H1 (cell line): Measurements from ENCODE around the gene FADS2. TPM values are rescaled to one million over a fixed set of nuclear protein-coding genes. Genes with fewer than 3 reads are reported as not detected.

Experiments
- CTCF ChIA-PET: fragments of 300-600 bp; sonication (Branson Sonifier 250); formaldehyde crosslinking; loops from one replicate; lab custom pipeline; 2021; ENCODE audit not compliant: partially characterized antibody; lab: Charles Lee
- POLR2A ChIA-PET: fragments of 300-600 bp; sonication (Branson Sonifier 250); formaldehyde crosslinking; loops from one replicate; lab custom pipeline; 2021; ENCODE audit warnings: inconsistent platforms; ENCODE audit not compliant: partially characterized antibody; lab: Charles Lee
- DNase-seq, 2 experiments: peaks; one replicate each; pipeline versions ENCODE4 v3.0.0 to v3.0.0-alpha.2; 2010 to 2022; ENCODE audit warnings: low spot score in 2 of 2, low read depth in 1 of 2, mixed read lengths in 1 of 2
- FAIRE-seq: peaks from 2 replicates; lab custom pipeline; 2011; peaks lifted over from hg19 to GRCh38; lab: Jason Lieb, UNC
- H2AFZ ChIP-seq: 2 replicates; pipeline ENCODE4 v1.8.1; 2012; ENCODE audit warnings: low read length, inconsistent platforms
- H2AK5ac ChIP-seq: 2 replicates; pipeline ENCODE4 v1.6.1; 2013; ENCODE audit warnings: low read depth, low read length
- H2BK120ac ChIP-seq: replicated peaks from 2 replicates; pipeline ENCODE3; 2013; ENCODE audit warnings: low read depth, low read length, inconsistent platforms
- H2BK12ac ChIP-seq: 2 replicates; pipeline ENCODE4 v1.6.1; 2013; ENCODE audit warnings: low read depth, low read length
- H2BK15ac ChIP-seq: 2 replicates; pipeline ENCODE4 v1.6.1; 2013; ENCODE audit warnings: low read length
- H2BK20ac ChIP-seq: 2 replicates; pipeline ENCODE4 v1.6.1; 2013; ENCODE audit warnings: low read length
- H2BK5ac ChIP-seq: 2 replicates; pipeline ENCODE4 v1.6.1; 2013; ENCODE audit warnings: low read depth, low read length
- H3K14ac ChIP-seq: 2 replicates; pipeline ENCODE4 v1.6.1; 2013; ENCODE audit warnings: inconsistent platforms; ENCODE audit not compliant: insufficient read length
- H3K18ac ChIP-seq: 2 replicates; pipeline ENCODE4 v1.6.1; 2013; ENCODE audit warnings: low read length; ENCODE audit errors: extremely low read depth
- H3K23ac ChIP-seq: 2 replicates; pipeline ENCODE4 v1.6.1; 2013; ENCODE audit warnings: inconsistent platforms; ENCODE audit not compliant: insufficient read length
- H3K23me2 ChIP-seq: 2 replicates; pipeline ENCODE4 v1.6.1; 2013; ENCODE audit warnings: low read depth, low read length
- H3K27ac ChIP-seq: 2 replicates; pipeline ENCODE4 v1.6.1; 2011; ENCODE audit warnings: low read depth, low read length, inconsistent platforms
- H3K27me3 ChIP-seq, 4 experiments: replicated peaks in 1 of 4; 1 replicate in 1 of 4; 2 replicates in 3 of 4; pipeline versions ENCODE4 v1.6.1 to v1.8.1; 2011 to 2013; ENCODE audit warnings: low read length in 3 of 4, mild to moderate bottlenecking in 3 of 4, inconsistent platforms in 2 of 4, mixed read lengths in 2 of 4, moderate library complexity in 1 of 4; ENCODE audit not compliant: control insufficient read depth in 3 of 4, insufficient read depth in 3 of 4; ENCODE audit errors: extremely low read depth in 1 of 4
- H3K36me3 ChIP-seq, 4 experiments: 2 replicates each; pipeline versions ENCODE4 v1.6.1 to v1.8.1; 2011 to 2013; ENCODE audit warnings: mild to moderate bottlenecking in 4 of 4, low read length in 3 of 4, moderate library complexity in 2 of 4, control low read depth in 1 of 4, inconsistent platforms in 1 of 4; ENCODE audit not compliant: insufficient read depth in 4 of 4, control insufficient read depth in 2 of 4
- H3K4ac ChIP-seq: replicated peaks from 2 replicates; pipeline ENCODE3; 2013; ENCODE audit warnings: low read length, low read depth, mixed read lengths, inconsistent platforms; ENCODE audit not compliant: insufficient read length
- H3K4me1 ChIP-seq, 4 experiments: replicated peaks in 1 of 4; 1 replicate in 1 of 4; 2 replicates in 3 of 4; pipeline versions ENCODE4 v1.6.1 to v1.8.1; 2011 to 2013; ENCODE audit warnings: low read length in 3 of 4, inconsistent platforms in 2 of 4, mixed read lengths in 1 of 4; ENCODE audit not compliant: insufficient read depth in 4 of 4, control insufficient read depth in 3 of 4
- H3K4me2 ChIP-seq, 2 experiments: 2 replicates each; pipeline versions ENCODE4 v1.6.1 to v1.8.1; 2011 to 2013; ENCODE audit warnings: low read depth in 2 of 2, low read length in 2 of 2, control low read depth in 1 of 2, inconsistent platforms in 1 of 2, mild to moderate bottlenecking in 1 of 2; ENCODE audit not compliant: insufficient read depth in 1 of 2
- H3K4me3 ChIP-seq, 4 experiments: fragments of 200-600, 300-600 bp in 1 of 4; sonication (generic), shearing (Covaris generic), sonication (Bioruptor Twin) in 1 of 4; 2 replicates each; pipeline versions ENCODE4 v1.5.1 to v1.8.1; 2011 to 2016; ENCODE audit warnings: low read length in 4 of 4, low read depth in 3 of 4, control low read depth in 2 of 4, inconsistent platforms in 2 of 4, mild to moderate bottlenecking in 2 of 4, mixed read lengths in 1 of 4, moderate library complexity in 1 of 4; ENCODE audit not compliant: insufficient read depth in 2 of 4; ENCODE audit errors: extremely low read depth in 1 of 4
- H3K56ac ChIP-seq: replicated peaks from 2 replicates; pipeline ENCODE3; 2013; ENCODE audit warnings: low read depth, mild to moderate bottlenecking, mixed read lengths, low read length, inconsistent platforms; ENCODE audit not compliant: insufficient read length
- H3K79me1 ChIP-seq: 2 replicates; pipeline ENCODE4 v1.6.1; 2013; ENCODE audit warnings: low read depth, low read length, control low read depth
- H3K79me2 ChIP-seq, 2 experiments: 2 replicates each; pipeline versions ENCODE4 v1.6.1 to v1.8.1; 2012 to 2013; ENCODE audit warnings: low read length in 2 of 2, mild to moderate bottlenecking in 2 of 2, inconsistent platforms in 1 of 2; ENCODE audit not compliant: insufficient read depth in 2 of 2, control insufficient read depth in 1 of 2
- H3K9ac ChIP-seq, 4 experiments: replicated peaks in 1 of 4; 1 replicate in 1 of 4; 2 replicates in 3 of 4; pipeline versions ENCODE4 v1.6.1 to v1.8.1; 2011 to 2013; ENCODE audit warnings: low read depth in 3 of 4, low read length in 3 of 4, control low read depth in 2 of 4, mild to moderate bottlenecking in 2 of 4, moderate library complexity in 2 of 4, inconsistent platforms in 1 of 4; ENCODE audit errors: extremely low read depth in 1 of 4
- H3K9me3 ChIP-seq, 2 experiments: 2 replicates each; pipeline versions ENCODE4 v1.6.1 to v1.8.1; 2012 to 2013; ENCODE audit warnings: mild to moderate bottlenecking in 2 of 2, moderate library complexity in 2 of 2, control low read depth in 1 of 2, inconsistent platforms in 1 of 2, low read depth in 1 of 2, low read length in 1 of 2, mixed read lengths in 1 of 2; ENCODE audit not compliant: insufficient read depth in 2 of 2
- H4K20me1 ChIP-seq, 2 experiments: replicated peaks in 1 of 2; 2 replicates each; pipeline versions ENCODE3 to v1.8.1; 2011 to 2013; ENCODE audit warnings: inconsistent platforms in 2 of 2, low read length in 2 of 2, mild to moderate bottlenecking in 1 of 2; ENCODE audit not compliant: insufficient read depth in 2 of 2, control insufficient read depth in 1 of 2
- H4K5ac ChIP-seq: 2 replicates; pipeline ENCODE4 v1.6.1; 2013; ENCODE audit warnings: low read length, low read depth, mixed read lengths, inconsistent platforms; ENCODE audit not compliant: insufficient read length
- H4K8ac ChIP-seq: 2 replicates; pipeline ENCODE4 v1.8.0; 2013; ENCODE audit warnings: mild to moderate bottlenecking, moderate library complexity, low read length, inconsistent platforms; ENCODE audit not compliant: insufficient read depth; ENCODE audit errors: extremely low read depth
- H4K91ac ChIP-seq: replicated peaks from 2 replicates; pipeline ENCODE3; 2013; ENCODE audit warnings: low read length, mixed read lengths, inconsistent platforms; ENCODE audit not compliant: insufficient read length
- BACH1 ChIP-seq: IDR thresholded peaks from 2 replicates; pipeline ENCODE4 v1.6.1; 2012; ENCODE audit warnings: low read length, improper control_type of control experiment
- CTBP2 ChIP-seq: IDR thresholded peaks from 2 replicates; pipeline ENCODE4 v1.7.0; 2011; ENCODE audit warnings: borderline replicate concordance, mild to moderate bottlenecking, moderate library complexity, mixed read lengths, low read length; ENCODE audit not compliant: insufficient read depth, insufficient read length
- GTF2F1 ChIP-seq: IDR thresholded peaks from 2 replicates; pipeline ENCODE4 v1.6.1; 2012; ENCODE audit warnings: low read depth, low read length, improper control_type of control experiment, borderline replicate concordance
- JUND ChIP-seq: IDR thresholded peaks from 2 replicates; pipeline ENCODE4 v1.6.1; 2011; ENCODE audit warnings: mild to moderate bottlenecking, improper control_type of control experiment, low read length
- KDM1A ChIP-seq: fragments of 200-600, 300-600 bp; sonication (generic); IDR thresholded peaks from 2 replicates; pipeline ENCODE4 v1.7.1; 2016; ENCODE audit warnings: mild to moderate bottlenecking, low read length, borderline replicate concordance
- NRF1 ChIP-seq: IDR thresholded peaks from 2 replicates; pipeline ENCODE4 v1.6.1; 2011; ENCODE audit warnings: mild to moderate bottlenecking, low read depth, low read length, improper control_type of control experiment
- ZNF274 ChIP-seq: IDR thresholded peaks from 2 replicates; pipeline ENCODE4 v1.7.0; 2012; ENCODE audit warnings: low read length, borderline replicate concordance; ENCODE audit errors: extremely low read depth
- WGBS, 2 experiments: shearing (Covaris generic) in 1 of 2; methylation state at CpG; one replicate each; pipeline versions ENCODE4 v1.1.6 to v1.1.7; 2013 to 2015; ENCODE audit warnings: low lambda C conversion rate in 2 of 2, mixed read lengths in 2 of 2, inconsistent platforms in 1 of 2, low coverage in 1 of 2, missing lambda C conversion rate in 1 of 2; ENCODE audit not compliant: insufficient replicate concordance in 2 of 2, insufficient coverage in 1 of 2, insufficient read length in 1 of 2; ENCODE audit errors: extremely low coverage in 1 of 2, missing lambda C conversion rate in 1 of 2; 5-methylcytosine and 5-hydroxymethylcytosine counted together
- polyA plus RNA-seq, 7 experiments: library from polyadenylated mRNA; depleted of rRNA in 3 of 7; stranded (reverse) in 5 of 7; unstranded in 2 of 7; fragments of >200 nt in 5 of 7; fragments of 200-250 nt in 2 of 7; gene quantifications; 1 replicate in 5 of 7; 2 replicates in 1 of 7; 4 replicates in 1 of 7; pipeline versions ENCODE4 v1.2.1 to v1.2.3, GENCODE V29; 2011 to 2013; ENCODE audit warnings: missing spikeins in 2 of 7, mixed read lengths in 2 of 7
- total RNA-seq: library from RNA; stranded (reverse); fragmentation: NEBNext Ultra II Directional; extraction: Animal tissue kit (Norgen Biotek cat#: 25700); gene quantifications from 2 replicates; pipeline ENCODE4 v1.2.1, GENCODE V29; 2021
- TF ChIP-seq, protein P1 (sequence below): IDR thresholded peaks from 2 replicates; pipeline ENCODE4 v1.6.1; 2011; ENCODE audit warnings: low read length, improper control_type of control experiment

FADS2 gene
- total and polyA plus RNA-seq, 2 of the 8 experiments (the other 6 are each of a cell fraction or from before 2014, with no cell fraction given), result 499 to 701 TPM

- Histone ChIP-seq H2BK20ac (no peak overlapping the region), H3K79me2 (peaks cover 0 to 2% of the 10 kb centered on the region in 2 experiments; a peak in 1 of 4 replicates), H3K14ac (no peak overlapping the region), H2BK12ac (no peak overlapping the region), H3K27me3 (no peaks in the 10 kb centered on the region), H4K8ac (no peak overlapping the region), H3K18ac (no peak overlapping the region), H3K4me1 (peaks cover 0 to 17% (median 10%) of the 10 kb centered on the region in 4 experiments; a peak in 6 of 7 replicates), H3K79me1 (no peaks in the 10 kb centered on the region; the same call in 1 of the 2 replicates), H3K36me3 (no peaks in the 10 kb centered on the region), H3K9ac (no peak overlapping the region), H2BK15ac (no peak overlapping the region), H3K23me2 (peaks cover 8% of the 10 kb centered on the region; the same call in 1 of the 2 replicates), H2AFZ (no peak overlapping the region), H3K27ac (no peak overlapping the region), H2BK120ac (no peak overlapping the region), H2AK5ac (no peak overlapping the region), H3K23ac (no peak overlapping the region), H4K91ac (no peak overlapping the region), H2BK5ac (no peak overlapping the region; the same call in 1 of the 2 replicates), H4K20me1 (peaks cover 2 to 9% of the 10 kb centered on the region in 2 experiments), H4K5ac (no peak overlapping the region), H3K4me3 (no peak overlapping the region), H3K56ac (no peak overlapping the region), H3K9me3 (no peaks in the 10 kb centered on the region), H3K4me2 (no peak overlapping the region), H3K4ac (no peak overlapping the region)
- ChIA-PET CTCF (interaction anchor here (1.4 to 23.2 kb wide), 6 partner anchors 9 to 227 kb away, joined by 4 to 658 read pairs (median 24); partner anchors contain the start of gene BEST1), POLR2A (interaction anchor here (1.1 to 1.4 kb wide), 2 partner anchors 10 to 14 kb away, joined by 3 to 4 read pairs; no protein-coding TSS in a partner anchor)
- WGBS, 2 experiments, result 96% methylated on average over 7 of the region's 7 CpGs; no CpG with 5 or more reads in 1 of the 2 experiments
- FAIRE-seq (no peak), DNase-seq (no peak)
- no peak for TF ChIP-seq GTF2F1
- TF ChIP-seq NRF1, result no peak
- no peak for TF ChIP-seq BACH1
- TF ChIP-seq JUND, result no peak
- no peak for TF ChIP-seq ZNF274
- TF ChIP-seq CTBP2, result no peak
- TF ChIP-seq KDM1A, result no peak
- TF ChIP-seq, protein P1, sequence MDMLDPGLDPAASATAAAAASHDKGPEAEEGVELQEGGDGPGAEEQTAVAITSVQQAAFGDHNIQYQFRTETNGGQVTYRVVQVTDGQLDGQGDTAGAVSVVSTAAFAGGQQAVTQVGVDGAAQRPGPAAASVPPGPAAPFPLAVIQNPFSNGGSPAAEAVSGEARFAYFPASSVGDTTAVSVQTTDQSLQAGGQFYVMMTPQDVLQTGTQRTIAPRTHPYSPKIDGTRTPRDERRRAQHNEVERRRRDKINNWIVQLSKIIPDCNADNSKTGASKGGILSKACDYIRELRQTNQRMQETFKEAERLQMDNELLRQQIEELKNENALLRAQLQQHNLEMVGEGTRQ, result no peak
Measured at GRCh38 chr11:61887839-61888494, 59.9 kb downstream of the FADS2 start.
